HG03432 (cell line): ENCODE data around the gene PTK7.

Experiments used
- ATAC-seq: cut with Tn5 transposase; IDR thresholded peaks from one replicate; pipeline ENCODE4 v1.9.1; 2021; ENCODE audit warnings: mild to moderate bottlenecking, moderate library complexity; ENCODE audit not compliant: unreplicated experiment

PTK7 gene

DNA sequence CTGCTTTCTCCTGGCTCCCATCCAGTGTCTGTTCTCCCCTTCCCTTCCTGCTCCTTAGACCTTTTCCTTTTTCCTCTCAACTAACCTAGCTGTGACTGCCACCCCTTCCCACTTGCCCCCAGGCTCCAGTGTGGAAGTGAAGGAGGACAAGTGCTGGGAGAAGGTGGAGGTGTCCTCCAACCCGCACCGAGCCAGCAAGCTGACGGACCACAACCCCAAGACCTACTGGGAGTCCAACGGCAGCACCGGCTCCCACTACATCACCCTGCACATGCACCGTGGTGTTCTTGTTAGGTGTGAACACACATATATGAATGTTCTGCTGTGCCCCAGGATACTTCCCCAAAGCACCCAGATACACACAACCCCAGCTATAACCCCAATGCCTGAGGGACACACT is 124.4 kb downstream of the PTK7 start:
- no peak for ATAC-seq

DNA sequence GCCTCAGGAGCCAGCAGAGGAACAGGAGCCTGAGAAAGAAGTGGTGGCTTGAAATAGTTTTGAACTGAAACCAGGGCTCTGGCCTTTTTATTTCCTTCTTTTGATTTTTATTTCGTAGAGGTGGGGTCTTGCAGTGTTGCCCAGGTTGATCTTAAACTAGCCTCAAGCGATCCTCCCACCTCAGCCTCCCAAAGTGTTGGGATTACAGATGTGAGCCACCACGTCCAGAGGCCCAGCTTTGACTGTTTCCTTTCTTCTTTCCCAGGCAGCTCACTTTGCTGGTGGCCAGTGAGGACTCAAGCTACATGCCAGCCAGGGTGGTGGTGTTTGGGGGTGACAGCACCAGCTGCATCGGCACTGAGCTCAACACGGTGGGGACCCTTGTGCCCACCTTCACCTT is 126.3 kb downstream of the PTK7 start:
- no peak for ATAC-seq

DNA sequence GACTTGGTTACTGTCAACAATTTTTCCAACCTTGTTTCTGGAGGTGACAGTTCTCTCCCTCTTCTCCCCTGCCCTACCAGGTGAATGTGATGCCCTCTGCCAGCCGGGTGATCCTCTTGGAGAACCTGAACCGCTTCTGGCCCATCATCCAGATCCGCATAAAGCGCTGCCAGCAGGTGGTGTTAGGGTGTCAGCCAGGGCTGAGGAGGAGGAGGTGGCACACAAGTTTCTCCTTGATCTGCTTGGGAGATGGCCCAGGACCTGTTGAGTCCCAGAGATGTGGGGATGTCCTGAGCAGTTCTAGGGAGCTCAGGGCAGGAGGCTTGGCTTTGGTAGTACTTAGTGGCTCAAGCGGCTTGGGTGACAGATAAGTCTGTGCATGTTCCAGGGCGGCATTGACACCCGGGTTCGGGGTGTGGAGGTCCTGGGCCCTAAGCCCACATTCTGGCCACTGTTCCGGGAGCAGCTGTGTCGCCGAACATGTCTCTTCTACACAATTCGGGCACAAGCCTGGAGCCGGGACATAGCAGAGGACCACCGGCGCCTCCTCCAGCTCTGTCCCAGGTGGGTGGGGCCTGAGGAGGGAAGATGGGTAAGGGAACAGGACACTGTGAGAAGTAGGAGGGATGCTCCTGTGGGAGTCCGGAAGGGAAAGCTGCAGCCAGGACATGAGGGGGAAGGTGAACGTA is 127.1 kb downstream of the PTK7 start:
- ATAC-seq = no peak

DNA sequence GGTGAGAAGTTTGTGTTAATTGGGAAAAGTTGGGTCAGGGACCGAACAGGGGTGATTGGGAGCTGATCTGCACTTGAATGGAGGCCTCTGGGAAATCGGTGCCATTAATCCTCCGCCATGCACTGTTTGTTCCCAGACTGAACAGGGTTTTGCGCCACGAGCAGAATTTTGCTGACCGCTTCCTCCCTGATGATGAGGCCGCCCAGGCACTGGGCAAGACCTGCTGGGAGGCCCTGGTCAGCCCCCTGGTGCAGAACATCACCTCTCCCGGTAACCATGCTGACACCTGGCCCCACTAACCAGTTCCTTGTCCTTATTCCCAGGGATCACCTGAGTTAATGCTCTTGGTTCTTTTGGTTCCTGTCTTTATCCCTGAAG is 127.6 kb downstream of the PTK7 start:
- no peak for ATAC-seq

DNA sequence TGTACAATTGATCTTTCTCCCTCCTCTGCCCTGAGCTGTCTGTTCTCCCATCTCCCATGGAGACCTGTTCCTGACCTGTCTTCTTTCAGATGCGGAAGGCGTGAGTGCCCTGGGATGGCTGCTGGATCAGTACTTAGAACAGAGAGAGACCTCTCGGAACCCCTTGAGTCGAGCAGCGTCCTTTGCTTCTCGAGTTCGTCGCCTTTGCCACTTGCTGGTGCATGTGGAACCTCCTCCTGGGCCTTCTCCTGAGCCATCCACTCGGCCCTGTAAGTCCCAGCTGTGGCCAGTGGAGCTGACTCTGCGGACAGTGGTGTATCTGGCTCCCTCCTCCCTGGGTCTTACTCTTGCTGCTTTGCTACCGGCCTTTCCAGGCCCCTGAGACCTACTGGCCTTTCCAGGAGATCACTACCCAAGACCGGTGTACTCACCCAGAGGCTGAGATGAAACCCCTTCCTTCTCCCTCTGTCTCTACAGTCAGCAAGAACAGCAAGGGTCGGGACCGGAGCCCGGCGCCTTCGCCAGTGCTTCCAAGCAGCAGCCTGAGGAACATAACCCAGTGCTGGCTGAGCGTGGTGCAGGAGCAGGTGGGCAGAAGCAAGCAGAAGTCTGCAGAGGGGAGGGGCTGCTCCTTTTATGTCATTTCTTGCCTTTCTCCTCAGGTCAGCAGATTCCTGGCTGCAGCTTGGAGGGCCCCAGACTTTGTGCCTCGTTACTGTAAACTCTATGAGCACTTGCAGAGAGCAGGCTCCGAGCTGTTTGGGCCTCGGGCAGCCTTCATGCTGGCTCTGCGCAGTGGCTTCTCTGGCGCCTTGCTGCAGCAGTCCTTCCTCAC is 128.4 kb downstream of the PTK7 start:
- no peak for ATAC-seq

DNA sequence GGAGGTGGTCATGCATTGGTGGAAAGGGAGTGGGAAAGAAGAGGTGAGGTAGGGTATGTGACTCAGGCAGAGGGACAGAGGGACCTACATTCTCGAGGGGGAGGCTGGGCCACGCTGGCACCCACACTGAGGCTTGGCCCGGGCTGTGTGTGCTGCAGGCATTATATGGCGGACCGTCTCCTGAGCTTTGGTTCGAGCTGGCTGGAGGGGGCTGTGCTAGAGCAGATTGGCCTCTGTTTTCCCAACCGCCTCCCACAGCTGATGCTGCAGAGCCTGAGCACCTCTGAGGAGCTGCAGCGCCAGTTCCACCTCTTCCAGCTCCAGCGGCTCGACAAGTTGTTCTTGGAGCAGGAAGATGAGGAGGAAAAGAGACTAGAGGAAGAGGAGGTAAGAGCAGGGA is 129.7 kb downstream of the PTK7 start:
- no peak for ATAC-seq

DNA sequence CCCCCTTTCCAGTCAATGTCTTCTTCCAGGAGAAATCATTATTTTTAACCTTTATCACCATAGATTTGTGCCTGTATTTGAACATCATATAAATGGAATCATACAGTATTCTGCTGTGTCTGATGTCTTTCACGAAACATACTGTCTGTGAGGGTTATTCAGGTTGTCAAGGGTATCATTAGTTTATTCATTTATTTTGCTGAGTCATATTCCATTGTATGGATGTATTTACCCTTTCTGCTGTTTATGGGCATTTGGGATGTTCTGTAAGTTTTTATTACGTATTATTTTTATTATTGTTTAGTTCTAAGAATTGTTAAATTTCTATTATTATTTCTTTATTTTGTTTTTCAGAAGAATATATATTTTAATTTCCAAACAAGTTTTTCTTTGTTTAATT is 131.2 kb downstream of the PTK7 start:
- no peak for ATAC-seq
